ENCODE data around the gene SSNA1. TPM values are rescaled to one million over a fixed set of nuclear protein-coding genes. Genes with fewer than 3 reads are reported as not detected.
A peak's percentile ranks its signal among the peaks of the same experiment; 100 is the strongest.

The SSNA1 gene
- total and polyA plus RNA-seq, 2 experiments from 2014 or later, result 82.2 to 128 TPM

DNA sequence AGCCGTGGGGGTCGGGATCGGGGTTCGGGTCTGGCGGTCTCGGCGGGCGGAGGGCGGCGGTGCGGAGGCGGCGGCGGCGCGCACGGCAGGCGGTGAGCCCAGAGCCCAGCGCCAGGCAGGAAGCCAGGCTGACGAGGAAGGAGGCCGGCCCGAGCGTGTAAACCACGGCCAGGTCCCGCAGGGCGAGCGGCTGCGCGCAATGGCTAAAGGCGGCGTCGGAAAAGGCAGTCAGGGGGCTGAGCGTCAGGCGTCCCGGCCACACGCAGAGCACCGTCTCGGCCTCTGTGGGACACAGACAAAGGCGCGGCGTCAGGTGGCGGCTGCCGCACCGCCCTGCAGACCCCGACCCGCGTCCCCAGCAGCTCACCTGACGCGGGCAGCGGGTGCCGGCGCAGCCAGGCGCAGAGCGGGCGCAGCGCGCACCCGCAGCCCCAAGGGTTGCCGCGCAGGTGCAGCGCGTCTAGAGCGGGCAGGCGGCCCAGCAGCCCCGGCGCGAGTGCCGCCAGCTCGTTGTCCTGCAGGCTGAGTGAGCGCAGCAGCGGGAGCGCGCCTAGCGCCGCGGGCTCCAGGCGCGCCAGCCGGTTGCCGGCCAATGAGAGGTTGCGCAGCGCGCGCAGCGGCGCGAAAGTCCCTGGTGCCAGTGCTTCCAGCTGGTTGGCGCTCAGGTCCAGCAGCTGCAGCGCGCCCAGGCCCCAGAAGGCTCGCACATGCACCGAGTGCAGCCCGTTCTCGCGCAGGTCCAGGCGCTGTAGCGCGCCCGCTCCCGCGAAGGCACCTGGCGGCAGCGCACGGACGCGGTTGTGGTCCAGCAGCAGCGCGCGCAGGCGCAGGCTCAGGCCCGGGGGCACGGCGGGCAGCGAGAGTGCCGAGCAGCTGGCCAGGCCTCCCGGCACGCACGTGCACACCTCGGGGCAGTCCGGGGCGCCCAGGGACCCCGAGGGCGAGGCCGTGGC, 19.3 kb upstream of the SSNA1 start:
- Histone ChIP-seq H3K4me3 (no peak overlapping the region), H3K27ac (no peak overlapping the region), H2AFZ (no peak overlapping the region), H3K9me2 (replicated peaks; ENCODE audit: insufficient read depth) (no peaks in the 10 kb centered on the region), H3K27me3 (peaks cover 70% of the 10 kb centered on the region), H3K9me3 (ENCODE audit: low read depth) (no peaks in the 10 kb centered on the region), H3K4me2 (peak overlapping the region; percentile 80), H3K36me3 (replicated peaks; ENCODE audit: insufficient read depth, low read depth) (no peaks in the 10 kb centered on the region), H3K79me2 (no peaks in the 10 kb centered on the region), H4K20me1 (ENCODE audit: insufficient read depth, poor library complexity, severe bottlenecking) (no peaks in the 10 kb centered on the region), H3K4me1 (ENCODE audit: insufficient read depth) (peaks cover 17% of the 10 kb centered on the region)
- DNase-seq (ENCODE audit: low spot score), result peak; percentile 49
- 1% methylated on average over 77 of the region's 124 CpGs for WGBS (ENCODE audit: low lambda C conversion rate, missing lambda C conversion rate)
- TF ChIP-seq EZH2 (IDR thresholded peaks at IDR 0.05; ENCODE audit: borderline replicate concordance) (peak; percentile 25), EZH2phosphoT487 (IDR thresholded peaks at IDR 0.05; ENCODE audit: low read depth, severe bottlenecking, unreplicated experiment) (no peak)
- TF ChIP-seq, protein P1, sequence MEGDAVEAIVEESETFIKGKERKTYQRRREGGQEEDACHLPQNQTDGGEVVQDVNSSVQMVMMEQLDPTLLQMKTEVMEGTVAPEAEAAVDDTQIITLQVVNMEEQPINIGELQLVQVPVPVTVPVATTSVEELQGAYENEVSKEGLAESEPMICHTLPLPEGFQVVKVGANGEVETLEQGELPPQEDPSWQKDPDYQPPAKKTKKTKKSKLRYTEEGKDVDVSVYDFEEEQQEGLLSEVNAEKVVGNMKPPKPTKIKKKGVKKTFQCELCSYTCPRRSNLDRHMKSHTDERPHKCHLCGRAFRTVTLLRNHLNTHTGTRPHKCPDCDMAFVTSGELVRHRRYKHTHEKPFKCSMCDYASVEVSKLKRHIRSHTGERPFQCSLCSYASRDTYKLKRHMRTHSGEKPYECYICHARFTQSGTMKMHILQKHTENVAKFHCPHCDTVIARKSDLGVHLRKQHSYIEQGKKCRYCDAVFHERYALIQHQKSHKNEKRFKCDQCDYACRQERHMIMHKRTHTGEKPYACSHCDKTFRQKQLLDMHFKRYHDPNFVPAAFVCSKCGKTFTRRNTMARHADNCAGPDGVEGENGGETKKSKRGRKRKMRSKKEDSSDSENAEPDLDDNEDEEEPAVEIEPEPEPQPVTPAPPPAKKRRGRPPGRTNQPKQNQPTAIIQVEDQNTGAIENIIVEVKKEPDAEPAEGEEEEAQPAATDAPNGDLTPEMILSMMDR (IDR thresholded peaks at IDR 0.05; ENCODE audit: poor library complexity), result no peak

DNA sequence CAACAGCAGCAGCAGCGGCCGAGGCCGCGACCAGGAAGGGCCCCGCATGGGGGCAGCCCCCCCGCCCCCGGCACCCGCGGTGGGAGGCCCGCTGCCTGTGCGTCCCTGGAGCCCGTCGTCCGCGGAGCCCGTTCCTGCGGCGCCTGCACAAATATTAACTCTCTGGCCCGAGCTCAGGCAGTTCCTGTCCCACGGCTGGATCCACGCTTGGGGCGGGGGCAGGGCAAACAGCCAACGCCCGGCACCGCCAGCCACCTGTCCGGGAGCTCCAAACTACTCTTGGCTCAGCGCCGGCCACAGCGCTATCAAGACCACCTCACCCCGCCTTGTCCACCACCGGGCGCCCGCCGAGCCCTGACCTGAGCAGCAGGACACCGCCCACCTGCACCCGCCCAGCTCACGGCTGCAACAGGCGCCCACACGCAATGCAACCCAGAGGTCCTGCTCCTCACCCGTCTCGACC, 18.5 kb upstream of the SSNA1 start, which contains the start of gene LRRC26:
Gene LRRC26 (minus strand): TSS at position 156 of the 463 bp plus-strand sequence. CDS start 108 bp downstream, at position 48.
- no peak for DNase-seq (ENCODE audit: low spot score)
- no peak for TF ChIP-seq EZH2phosphoT487 (IDR thresholded peaks at IDR 0.05; ENCODE audit: low read depth, severe bottlenecking, unreplicated experiment)
- TF ChIP-seq, protein P1 (IDR thresholded peaks at IDR 0.05; ENCODE audit: poor library complexity), result no peak
- TF ChIP-seq EZH2 (IDR thresholded peaks at IDR 0.05; ENCODE audit: borderline replicate concordance), result no peak
- no peaks in the 10 kb centered on the region for H3K36me3 ChIP-seq (replicated peaks; ENCODE audit: insufficient read depth, low read depth)
- H3K4me2 ChIP-seq, result peak within 1 kb of the TSS; percentile 80
- no peaks in the 10 kb centered on the region for H3K79me2 ChIP-seq
- no peaks in the 10 kb centered on the region for H4K20me1 ChIP-seq (ENCODE audit: insufficient read depth, poor library complexity, severe bottlenecking)
- 21% methylated on average over 35 of the region's 41 CpGs for WGBS (ENCODE audit: low lambda C conversion rate, missing lambda C conversion rate)
- H3K9me2 ChIP-seq (replicated peaks; ENCODE audit: insufficient read depth), result no peaks in the 10 kb centered on the region
- H3K27me3 ChIP-seq, result peaks cover 62% of the 10 kb centered on the region
- H3K4me1 ChIP-seq (ENCODE audit: insufficient read depth), result peaks cover 17% of the 10 kb centered on the region
- no peak within 1 kb of the TSS for H2AFZ ChIP-seq
- no peak within 1 kb of the TSS for H3K27ac ChIP-seq
- H3K4me3 ChIP-seq, result no peak within 1 kb of the TSS
- no peaks in the 10 kb centered on the region for H3K9me3 ChIP-seq (ENCODE audit: low read depth)

DNA sequence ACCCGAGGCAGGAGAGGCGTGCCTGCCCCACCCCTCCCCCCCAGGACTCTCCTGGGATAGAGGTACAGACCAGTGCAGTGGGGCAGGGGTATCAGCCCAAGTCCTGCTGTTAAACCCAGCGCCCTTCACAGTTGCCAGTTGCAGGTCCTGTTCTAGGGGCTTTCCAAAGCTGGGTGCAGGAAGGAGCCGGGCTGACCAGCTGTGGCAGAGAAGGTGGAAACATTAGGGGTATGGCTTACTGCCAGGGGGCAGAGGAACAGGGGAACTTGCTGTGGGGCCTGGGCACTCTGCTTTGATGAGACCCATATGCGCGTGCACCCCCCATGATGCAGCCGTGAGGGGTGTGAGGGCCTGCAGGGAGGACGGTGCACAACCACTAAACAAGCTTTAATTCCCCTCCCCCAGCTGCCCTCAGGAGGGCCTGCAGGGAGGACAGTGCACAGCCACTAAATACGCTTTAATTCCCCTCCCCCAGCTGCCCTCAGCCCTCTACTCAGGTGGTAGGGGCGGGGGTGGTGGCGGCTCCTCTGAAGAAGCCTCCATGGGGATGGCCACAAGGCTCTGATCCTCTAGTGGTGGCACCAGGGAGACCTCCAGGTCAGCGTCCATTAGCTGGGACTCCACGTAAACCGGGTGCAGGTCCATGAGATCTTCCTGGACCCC, 17.9 kb upstream of the SSNA1 start:
- Histone ChIP-seq H2AFZ (no peak overlapping the region), H3K4me1 (ENCODE audit: insufficient read depth) (peaks cover 17% of the 10 kb centered on the region), H4K20me1 (ENCODE audit: insufficient read depth, poor library complexity, severe bottlenecking) (no peaks in the 10 kb centered on the region), H3K27ac (no peak overlapping the region), H3K4me3 (no peak overlapping the region), H3K9me3 (ENCODE audit: low read depth) (no peaks in the 10 kb centered on the region), H3K4me2 (no peak overlapping the region), H3K36me3 (replicated peaks; ENCODE audit: insufficient read depth, low read depth) (no peaks in the 10 kb centered on the region), H3K79me2 (no peaks in the 10 kb centered on the region), H3K9me2 (replicated peaks; ENCODE audit: insufficient read depth) (no peaks in the 10 kb centered on the region), H3K27me3 (peaks cover 57% of the 10 kb centered on the region)
- TF ChIP-seq EZH2 (IDR thresholded peaks at IDR 0.05; ENCODE audit: borderline replicate concordance) (no peak), EZH2phosphoT487 (IDR thresholded peaks at IDR 0.05; ENCODE audit: low read depth, severe bottlenecking, unreplicated experiment) (no peak)
- TF ChIP-seq, protein P1 (IDR thresholded peaks at IDR 0.05; ENCODE audit: poor library complexity), result no peak
- 66% methylated on average over 14 of the region's 14 CpGs for WGBS (ENCODE audit: low lambda C conversion rate, missing lambda C conversion rate)
- DNase-seq (ENCODE audit: low spot score), result no peak

All from hepatocyte (in vitro differentiated cells).